HepG2 (cell line): ENCODE measurements around the gene FUZ. TPM values are rescaled to one million over a fixed set of nuclear protein-coding genes. Genes with fewer than 3 reads are reported as not detected.

Source experiments
- ATF4 ChIP-seq, 2 experiments: fragments of 450-650 bp in 1 of 2; sonication (generic) in 1 of 2; formaldehyde crosslinking; IDR thresholded peaks; 2 replicates each; pipeline versions ENCODE4 v1.5.0 to v1.8.0; 2020 to 2022; ENCODE audit warnings: mild to moderate bottlenecking in 1 of 2, missing genetic modification reagents in 1 of 2
- ATRX ChIP-seq: sonication (generic); formaldehyde crosslinking; IDR thresholded peaks from 2 replicates; pipeline ENCODE4 v1.4.0; 2020; ENCODE audit warnings: missing genetic modification reagents, borderline replicate concordance
- HOXA3 ChIP-seq: sonication (generic); formaldehyde crosslinking; IDR thresholded peaks from 2 replicates; pipeline ENCODE4 v1.5.0; 2020; ENCODE audit warnings: missing genetic modification reagents
- HOXA7 ChIP-seq: sonication (generic); formaldehyde crosslinking; IDR thresholded peaks from 2 replicates; pipeline ENCODE4 v1.8.1; 2022; ENCODE audit warnings: mild to moderate bottlenecking, missing genetic modification reagents, moderate library complexity
- IRX3 ChIP-seq: sonication (generic); formaldehyde crosslinking; IDR thresholded peaks from 2 replicates; pipeline ENCODE4 v1.8.1; 2023; ENCODE audit warnings: mild to moderate bottlenecking, low read depth, missing genetic modification reagents, borderline replicate concordance
- KAT2B ChIP-seq: fragments of 150-350 bp; IDR thresholded peaks from 2 replicates; pipeline ENCODE4 v1.6.1; 2014; ENCODE audit warnings: low read depth, low read length, borderline replicate concordance
- MEIS2 ChIP-seq: sonication (generic); formaldehyde crosslinking; IDR thresholded peaks from 2 replicates; pipeline ENCODE4 v1.9.0; 2021; ENCODE audit warnings: mild to moderate bottlenecking, missing genetic modification reagents
- NFE2L2 ChIP-seq: fragments of 150-350 bp; IDR thresholded peaks from 2 replicates; pipeline ENCODE4 v1.6.1; 2014; ENCODE audit warnings: low read length
- NFIC ChIP-seq: IDR thresholded peaks from 2 replicates; pipeline ENCODE4 v1.6.1; 2012; ENCODE audit warnings: mild to moderate bottlenecking, low read length, inconsistent platforms
- NR2F2 ChIP-seq: IDR thresholded peaks from 2 replicates; pipeline ENCODE4 v1.6.1; 2012; ENCODE audit warnings: low read depth, inconsistent platforms, borderline replicate concordance
- YY1 ChIP-seq: IDR thresholded peaks from 2 replicates; pipeline ENCODE4 v1.6.1; 2011; ENCODE audit warnings: low read length, low read depth, moderate library complexity, mild to moderate bottlenecking; ENCODE audit not compliant: insufficient read depth, insufficient replicate concordance
- ZBTB14 ChIP-seq: sonication (generic); formaldehyde crosslinking; IDR thresholded peaks from 2 replicates; pipeline ENCODE4 v1.4.0; 2020; ENCODE audit warnings: missing genetic modification reagents
- ZFP1 ChIP-seq: IDR thresholded peaks from 2 replicates; pipeline ENCODE4 v1.6.1; 2016
- ZNF546 ChIP-seq: sonication (generic); formaldehyde crosslinking; conservative IDR thresholded peaks from 2 replicates; pipeline ENCODE4 v1.8.1; 2023; ENCODE audit warnings: mild to moderate bottlenecking, missing genetic modification reagents
- ZNF570 ChIP-seq: sonication (generic); formaldehyde crosslinking; IDR thresholded peaks from 2 replicates; pipeline ENCODE4 v1.4.0; 2020; ENCODE audit warnings: mild to moderate bottlenecking, missing genetic modification reagents, borderline replicate concordance
- ZNF614 ChIP-seq: IDR thresholded peaks from 2 replicates; pipeline ENCODE4 v1.6.1; 2018; ENCODE audit warnings: missing biosample characterization, missing genetic modification reagents, inconsistent platforms, borderline replicate concordance
- ZNF660 ChIP-seq: sonication (generic); formaldehyde crosslinking; IDR thresholded peaks from 2 replicates; pipeline ENCODE4 v1.5.1; 2020; ENCODE audit warnings: mild to moderate bottlenecking, low read depth, missing genetic modification reagents, borderline replicate concordance
- ZNF83 ChIP-seq: sonication (generic); formaldehyde crosslinking; IDR thresholded peaks from 2 replicates; pipeline ENCODE4 v1.4.0; 2020; ENCODE audit warnings: missing genetic modification reagents, mild to moderate bottlenecking, borderline replicate concordance
- polyA plus RNA-seq, 8 experiments: library from polyadenylated mRNA; depleted of rRNA in 3 of 8; stranded (reverse) in 7 of 8; unstranded in 1 of 8; fragments of >200 nt; fragmentation: Illumina TruSeq in 4 of 8; extraction: Trizol in 4 of 8; gene quantifications; 2 replicates each; pipeline versions ENCODE4 v1.2.1 to v1.2.3, GENCODE V29; 2011 to 2016; ENCODE audit warnings: low read depth in 4 of 8, missing spikeins in 1 of 8, mixed read lengths in 1 of 8; ENCODE audit not compliant: insufficient read depth in 1 of 8
- total RNA-seq, 5 experiments: library from RNA; depleted of rRNA; stranded (reverse); fragments of >200 nt; fragmentation: Illumina TruSeq; extraction: Trizol; gene quantifications; 2 replicates each; pipeline ENCODE4 v1.2.3, GENCODE V29; 2016; ENCODE audit warnings: low read depth in 1 of 5
- TF ChIP-seq, protein P1 (sequence below): sonication (generic); formaldehyde crosslinking; IDR thresholded peaks from 2 replicates; pipeline ENCODE4 v1.5.1; 2020; ENCODE audit warnings: missing genetic modification reagents, mild to moderate bottlenecking, borderline replicate concordance
- TF ChIP-seq, protein P2 (sequence below): sonication (generic); formaldehyde crosslinking; IDR thresholded peaks from 2 replicates; pipeline ENCODE4 v1.5.0; 2020; ENCODE audit warnings: missing genetic modification reagents
- TF ChIP-seq, protein P3 (sequence below): sonication (generic); formaldehyde crosslinking; IDR thresholded peaks from 2 replicates; pipeline ENCODE4 v1.4.0; 2020; ENCODE audit warnings: missing genetic modification reagents
- TF ChIP-seq, protein P4 (sequence below): sonication (generic); formaldehyde crosslinking; IDR thresholded peaks from 2 replicates; pipeline ENCODE4 v1.5.1; 2020; ENCODE audit warnings: mild to moderate bottlenecking, missing genetic modification reagents, moderate library complexity

Gene FUZ
- total and polyA plus RNA-seq, 2 of the 13 experiments (the other 11 are each of a cell fraction or from before 2014, with no cell fraction given): 0.08 TPM; not detected in 1

GRCh38 chr19:49850487-49851342, 37.6 kb upstream of the FUZ start, which contains the start of gene PTOV1 (continued):
- TF ChIP-seq, protein P1, sequence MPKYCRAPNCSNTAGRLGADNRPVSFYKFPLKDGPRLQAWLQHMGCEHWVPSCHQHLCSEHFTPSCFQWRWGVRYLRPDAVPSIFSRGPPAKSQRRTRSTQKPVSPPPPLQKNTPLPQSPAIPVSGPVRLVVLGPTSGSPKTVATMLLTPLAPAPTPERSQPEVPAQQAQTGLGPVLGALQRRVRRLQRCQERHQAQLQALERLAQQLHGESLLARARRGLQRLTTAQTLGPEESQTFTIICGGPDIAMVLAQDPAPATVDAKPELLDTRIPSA (CRISPR knock-in tag): no peak
- no peak for TF ChIP-seq ZNF83
- TF ChIP-seq NFIC: no peak
- TF ChIP-seq ZNF614 (CRISPR knock-in tag): no peak; the same call in 1 of the 2 replicates
- TF ChIP-seq ATRX (CRISPR knock-in tag): no peak
- no peak for TF ChIP-seq NFE2L2
- no peak for TF ChIP-seq MEIS2
- no peak for TF ChIP-seq ZNF570 (CRISPR knock-in tag)
- TF ChIP-seq YY1: peak; percentile 69
- TF ChIP-seq, protein P2, sequence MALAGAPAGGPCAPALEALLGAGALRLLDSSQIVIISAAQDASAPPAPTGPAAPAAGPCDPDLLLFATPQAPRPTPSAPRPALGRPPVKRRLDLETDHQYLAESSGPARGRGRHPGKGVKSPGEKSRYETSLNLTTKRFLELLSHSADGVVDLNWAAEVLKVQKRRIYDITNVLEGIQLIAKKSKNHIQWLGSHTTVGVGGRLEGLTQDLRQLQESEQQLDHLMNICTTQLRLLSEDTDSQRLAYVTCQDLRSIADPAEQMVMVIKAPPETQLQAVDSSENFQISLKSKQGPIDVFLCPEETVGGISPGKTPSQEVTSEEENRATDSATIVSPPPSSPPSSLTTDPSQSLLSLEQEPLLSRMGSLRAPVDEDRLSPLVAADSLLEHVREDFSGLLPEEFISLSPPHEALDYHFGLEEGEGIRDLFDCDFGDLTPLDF (CRISPR knock-in tag): peak; percentile 81
- TF ChIP-seq ZFP1: no peak; the same call in 1 of the 2 replicates
- TF ChIP-seq IRX3 (CRISPR knock-in tag): 0 out of 2 replicates have a peak, but pooled peaks have one; percentile 46
- TF ChIP-seq NR2F2: peak; percentile 41; the same call in 1 of the 2 replicates
- TF ChIP-seq ZNF546: no peak; the same call in 1 of the 2 replicates
- TF ChIP-seq, protein P3, sequence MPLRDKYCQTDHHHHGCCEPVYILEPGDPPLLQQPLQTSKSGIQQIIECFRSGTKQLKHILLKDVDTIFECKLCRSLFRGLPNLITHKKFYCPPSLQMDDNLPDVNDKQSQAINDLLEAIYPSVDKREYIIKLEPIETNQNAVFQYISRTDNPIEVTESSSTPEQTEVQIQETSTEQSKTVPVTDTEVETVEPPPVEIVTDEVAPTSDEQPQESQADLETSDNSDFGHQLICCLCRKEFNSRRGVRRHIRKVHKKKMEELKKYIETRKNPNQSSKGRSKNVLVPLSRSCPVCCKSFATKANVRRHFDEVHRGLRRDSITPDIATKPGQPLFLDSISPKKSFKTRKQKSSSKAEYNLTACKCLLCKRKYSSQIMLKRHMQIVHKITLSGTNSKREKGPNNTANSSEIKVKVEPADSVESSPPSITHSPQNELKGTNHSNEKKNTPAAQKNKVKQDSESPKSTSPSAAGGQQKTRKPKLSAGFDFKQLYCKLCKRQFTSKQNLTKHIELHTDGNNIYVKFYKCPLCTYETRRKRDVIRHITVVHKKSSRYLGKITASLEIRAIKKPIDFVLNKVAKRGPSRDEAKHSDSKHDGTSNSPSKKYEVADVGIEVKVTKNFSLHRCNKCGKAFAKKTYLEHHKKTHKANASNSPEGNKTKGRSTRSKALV (CRISPR knock-in tag): 0 out of 2 replicates have a peak, but pooled peaks have one; percentile 48
- no peak for TF ChIP-seq ZNF660 (CRISPR knock-in tag)
- TF ChIP-seq KAT2B: no peak
- TF ChIP-seq HOXA3 (CRISPR knock-in tag): peak; percentile 78
- TF ChIP-seq ZBTB14 (CRISPR knock-in tag): peak; percentile 54
- TF ChIP-seq ATF4 (CRISPR knock-in tag; IDR thresholded peaks at IDR 0.05): no peak
- TF ChIP-seq, protein P4, sequence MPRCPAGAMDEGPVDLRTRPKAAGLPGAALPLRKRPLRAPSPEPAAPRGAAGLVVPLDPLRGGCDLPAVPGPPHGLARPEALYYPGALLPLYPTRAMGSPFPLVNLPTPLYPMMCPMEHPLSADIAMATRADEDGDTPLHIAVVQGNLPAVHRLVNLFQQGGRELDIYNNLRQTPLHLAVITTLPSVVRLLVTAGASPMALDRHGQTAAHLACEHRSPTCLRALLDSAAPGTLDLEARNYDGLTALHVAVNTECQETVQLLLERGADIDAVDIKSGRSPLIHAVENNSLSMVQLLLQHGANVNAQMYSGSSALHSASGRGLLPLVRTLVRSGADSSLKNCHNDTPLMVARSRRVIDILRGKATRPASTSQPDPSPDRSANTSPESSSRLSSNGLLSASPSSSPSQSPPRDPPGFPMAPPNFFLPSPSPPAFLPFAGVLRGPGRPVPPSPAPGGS (CRISPR knock-in tag): peak; percentile 75; the same call in 1 of the 2 replicates
- TF ChIP-seq HOXA7 (CRISPR knock-in tag): no peak
